NCI-H1048 (cell line): Measurements from ENCODE around the gene SLC17A1.
"Not testable (repeated sequence)": the region's sequence is repeated elsewhere in the genome, so short reads cannot be mapped to it uniquely, and the experiment has no call there.

Experiments
- DNase-seq: peaks from one replicate; lab custom pipeline; 2025; lab: John Stamatoyannopoulos, UW

SLC17A1 gene

DNA sequence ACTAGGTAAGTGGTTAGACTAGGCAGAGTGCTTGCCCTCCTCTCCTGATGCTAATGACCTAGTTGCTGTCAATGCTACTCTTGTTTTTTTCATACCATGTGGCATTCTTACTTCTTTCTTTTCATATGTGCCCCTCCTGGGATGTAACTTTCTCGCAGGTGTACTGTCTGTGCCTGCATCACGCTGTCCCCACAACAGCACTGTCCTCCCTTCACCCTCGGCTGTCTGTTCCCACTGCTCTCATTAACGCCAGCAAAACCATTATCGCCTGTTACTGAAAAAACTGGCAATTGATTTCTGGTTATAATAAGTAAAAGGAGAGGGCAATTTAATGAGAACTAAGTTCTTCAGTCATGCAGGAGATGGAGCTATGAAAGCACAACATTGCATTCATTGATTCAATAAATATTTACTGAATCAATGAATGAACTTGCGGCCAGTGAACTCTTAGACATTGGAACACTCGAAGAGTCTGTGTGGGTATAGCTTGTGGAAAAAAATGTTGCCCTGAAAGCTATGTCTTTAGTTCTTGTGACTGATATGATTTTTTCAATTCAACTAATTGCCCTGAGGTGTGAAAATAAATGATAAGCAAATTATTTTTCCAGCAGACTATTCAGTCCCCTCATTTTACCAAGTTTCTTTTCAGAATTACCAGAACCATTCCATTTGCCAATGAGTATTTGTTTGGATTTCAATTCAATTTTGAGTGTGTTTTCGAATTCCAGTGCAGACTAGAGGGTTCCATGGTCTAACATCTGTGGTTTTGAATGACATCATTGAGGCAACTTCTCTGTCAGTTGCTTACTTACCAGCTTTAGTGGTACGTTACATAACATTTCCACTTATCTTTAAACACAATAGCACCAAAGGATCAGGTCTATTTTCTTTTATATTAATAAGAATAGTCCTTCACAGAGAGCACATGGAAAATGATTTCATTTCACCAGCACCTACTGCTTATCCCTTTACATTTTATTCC, 75.2 kb downstream of the SLC17A1 start:
- DNase-seq = no peak

DNA sequence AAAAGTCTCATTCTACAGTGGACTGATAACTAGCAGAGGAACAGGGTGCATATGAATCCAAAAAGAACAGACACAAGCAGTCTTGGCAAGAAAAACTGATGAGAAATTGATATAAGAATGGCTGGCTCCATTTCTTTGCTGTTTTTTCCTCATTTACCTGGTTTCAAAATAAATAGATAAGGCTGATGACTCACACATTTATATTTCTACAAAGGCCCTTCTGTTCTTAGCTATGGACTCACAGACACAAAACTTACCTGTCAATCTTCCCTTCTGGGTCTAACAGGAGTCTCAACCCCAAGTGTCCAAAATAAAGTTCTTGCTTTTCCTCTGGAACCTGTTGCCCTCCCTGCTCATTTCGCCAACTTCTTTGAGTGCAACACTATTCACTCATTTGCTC, 76.4 kb downstream of the SLC17A1 start:
- DNase-seq = no peak

DNA sequence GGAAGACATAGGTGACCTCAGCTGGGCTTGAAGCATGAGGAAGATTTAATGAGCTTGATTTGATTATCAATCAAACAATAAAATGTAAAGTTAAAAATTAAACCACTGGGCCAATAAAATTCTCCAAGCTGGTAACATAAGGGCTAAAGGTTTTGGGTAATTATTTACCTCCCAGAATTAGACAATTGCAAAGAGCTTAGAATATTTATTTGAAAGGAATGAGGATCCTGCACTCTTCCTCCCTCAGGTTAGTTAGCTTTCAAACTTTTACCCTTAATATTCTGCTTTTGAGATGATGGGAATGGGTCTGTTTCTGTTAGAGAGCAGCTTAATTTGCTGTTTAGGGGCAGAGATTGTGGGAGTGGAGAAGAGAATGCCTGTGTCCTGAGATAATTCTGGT, 77.3 kb downstream of the SLC17A1 start, which contains the start of gene SLC17A4:
SLC17A4 (plus strand) TSS at position 208 of the 400 bp plus-strand sequence. CDS start 7,221 bp downstream, outside the sequence.
- no peak for DNase-seq

DNA sequence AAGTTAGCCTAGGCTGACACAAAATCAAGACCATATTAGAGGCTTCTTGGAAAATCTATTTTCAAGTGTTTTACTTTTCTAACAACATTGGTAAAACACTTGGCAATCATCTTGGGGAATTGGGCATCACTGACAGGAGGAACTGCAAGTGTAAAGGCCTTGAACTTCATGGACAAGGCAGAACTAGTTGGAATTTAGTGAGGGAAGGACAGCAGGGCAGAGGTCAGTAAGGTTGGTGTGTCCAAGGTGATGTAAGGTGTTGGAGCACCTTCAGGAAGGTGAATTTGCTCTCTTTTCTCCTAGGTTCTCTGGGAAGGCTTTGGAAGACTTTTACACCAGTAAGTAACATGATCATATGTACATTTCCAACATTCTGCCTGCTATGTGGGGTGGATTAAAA, 78.8 kb downstream of the SLC17A1 start:
- no peak for DNase-seq

DNA sequence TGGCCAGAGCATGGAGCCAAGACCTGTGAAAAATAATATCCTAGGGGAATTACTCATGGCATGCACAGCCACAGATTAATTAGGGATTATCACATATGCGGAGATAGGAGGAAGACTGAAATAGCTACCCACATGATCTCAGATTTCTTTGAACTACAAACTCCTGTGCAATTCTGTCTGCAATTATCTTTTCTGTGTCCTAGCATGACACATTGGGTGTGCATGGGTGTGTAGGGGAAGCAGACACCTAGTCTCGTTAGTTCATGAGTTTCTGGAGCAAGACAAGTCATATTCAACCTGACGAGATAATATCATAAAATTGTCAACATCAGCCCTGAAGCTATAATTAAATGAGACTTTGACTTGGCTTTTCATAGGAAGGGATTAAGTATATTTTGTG, 80.9 kb downstream of the SLC17A1 start:
- DNase-seq = no peak

DNA sequence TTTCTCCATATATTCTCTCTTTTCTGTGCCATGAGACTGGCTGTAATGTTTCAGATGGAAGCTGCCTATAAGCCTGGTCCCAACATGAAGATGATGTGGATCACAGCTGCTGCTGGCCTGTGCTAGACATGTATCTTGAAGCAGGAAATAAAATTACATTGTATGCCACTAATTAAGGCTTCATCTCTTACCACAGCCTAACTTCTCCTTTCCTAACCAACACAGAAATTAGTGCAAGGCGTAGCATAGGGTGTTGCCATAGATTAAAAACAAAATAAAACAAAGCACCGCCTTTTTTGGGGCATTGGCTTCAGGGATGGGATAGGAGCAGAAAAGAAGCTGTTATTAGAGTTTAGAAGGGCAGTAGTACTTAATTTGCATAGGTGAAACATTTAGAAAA, 82.0 kb downstream of the SLC17A1 start:
- DNase-seq = no peak

DNA sequence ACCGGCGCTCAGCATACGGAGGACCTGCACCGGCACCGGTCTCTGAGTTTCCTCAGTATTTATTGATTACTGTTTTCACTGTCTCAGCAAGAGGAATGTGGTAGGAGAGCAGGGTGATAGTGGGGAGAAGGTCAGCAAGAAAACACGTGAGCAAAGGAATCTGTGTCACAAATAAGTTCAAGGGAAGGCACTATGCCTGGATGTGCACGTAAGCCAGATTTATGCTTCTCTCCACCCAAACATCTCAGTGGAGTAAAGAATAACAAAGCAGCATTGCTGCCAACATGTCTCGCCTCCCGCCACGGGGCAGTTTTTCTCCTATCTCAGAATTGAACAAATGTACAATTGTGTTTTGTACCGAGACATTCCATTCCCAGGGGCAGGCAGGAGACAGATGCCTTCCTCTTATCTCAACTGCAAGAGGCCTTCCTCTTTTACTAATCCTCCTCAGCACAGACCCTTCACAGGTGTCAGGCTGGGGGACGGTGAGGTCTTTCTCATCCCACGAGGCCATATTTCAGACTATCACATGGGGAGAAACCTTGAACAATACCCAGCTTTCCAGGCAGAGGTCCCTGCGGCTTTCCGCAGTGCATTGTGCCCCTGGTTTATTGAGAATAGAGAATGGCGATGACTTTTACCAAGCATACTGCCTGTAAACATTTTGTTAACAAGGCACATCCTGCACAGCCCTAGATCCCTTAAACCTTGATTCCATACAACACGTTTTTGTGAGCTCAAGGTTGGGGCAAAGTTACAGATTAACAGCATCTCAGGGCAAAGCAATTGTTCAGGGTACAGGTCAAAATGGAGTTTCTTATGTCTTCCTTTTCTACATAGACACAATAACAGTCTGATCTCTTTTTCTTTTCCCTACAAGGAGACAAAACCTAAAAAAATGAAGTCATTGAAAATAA, 83.0 kb downstream of the SLC17A1 start:
- not testable (repeated sequence) for DNase-seq

DNA sequence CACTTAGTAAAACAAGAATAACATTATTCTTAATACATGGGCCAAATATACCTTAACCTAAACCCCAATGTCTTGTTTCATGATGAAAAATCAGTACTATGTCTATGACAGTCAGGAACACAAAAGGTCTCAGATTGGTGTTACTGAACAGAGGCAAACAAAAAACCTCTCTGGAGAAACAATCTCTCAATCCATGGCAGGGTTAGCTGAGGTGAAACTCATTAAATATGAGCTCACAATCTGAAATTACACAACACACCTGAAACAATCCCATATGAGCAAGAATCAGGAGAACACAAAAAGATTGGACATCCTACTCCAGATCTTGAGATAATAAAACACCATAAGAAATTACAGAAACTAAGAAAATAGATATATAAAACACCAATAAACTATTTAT, 83.8 kb downstream of the SLC17A1 start:
- DNase-seq = no peak

DNA sequence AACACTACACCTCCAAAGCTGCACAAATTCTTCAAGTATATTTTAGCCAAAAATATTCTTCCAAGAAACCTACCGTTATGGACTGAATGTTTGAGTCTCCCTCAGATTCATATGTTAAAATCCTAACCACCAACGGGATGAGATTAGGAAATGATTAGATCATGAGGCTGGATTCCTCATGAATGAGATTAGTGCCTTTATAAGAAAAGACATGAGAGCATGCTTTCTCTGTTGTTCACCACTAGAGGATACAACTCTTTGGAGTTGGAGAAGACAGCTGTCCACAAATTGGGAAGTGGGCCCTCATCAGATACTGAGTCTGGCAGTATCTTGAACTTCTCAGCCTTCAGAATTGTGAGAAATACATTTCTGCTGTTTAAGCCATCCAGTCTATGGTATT, 84.4 kb downstream of the SLC17A1 start:
- DNase-seq = no peak

DNA sequence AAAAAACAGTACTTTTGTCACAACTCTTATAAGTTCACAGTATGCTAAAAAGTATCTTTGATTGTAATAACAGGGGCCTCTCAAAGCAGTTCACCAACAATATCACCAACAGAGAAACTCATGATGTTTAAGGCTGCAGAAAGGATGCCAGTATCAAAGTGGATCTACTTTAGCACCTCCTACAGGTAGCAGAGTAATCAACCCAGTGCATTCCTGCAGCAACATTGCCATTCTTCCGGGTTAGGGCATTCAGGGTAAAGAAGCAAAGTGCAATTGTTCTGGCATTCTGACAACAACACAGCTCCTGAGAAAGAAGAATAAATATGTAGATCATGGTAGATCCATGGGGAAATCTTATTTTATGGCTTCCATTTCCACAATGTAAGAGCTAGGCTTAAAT, 84.9 kb downstream of the SLC17A1 start:
- DNase-seq = no peak

DNA sequence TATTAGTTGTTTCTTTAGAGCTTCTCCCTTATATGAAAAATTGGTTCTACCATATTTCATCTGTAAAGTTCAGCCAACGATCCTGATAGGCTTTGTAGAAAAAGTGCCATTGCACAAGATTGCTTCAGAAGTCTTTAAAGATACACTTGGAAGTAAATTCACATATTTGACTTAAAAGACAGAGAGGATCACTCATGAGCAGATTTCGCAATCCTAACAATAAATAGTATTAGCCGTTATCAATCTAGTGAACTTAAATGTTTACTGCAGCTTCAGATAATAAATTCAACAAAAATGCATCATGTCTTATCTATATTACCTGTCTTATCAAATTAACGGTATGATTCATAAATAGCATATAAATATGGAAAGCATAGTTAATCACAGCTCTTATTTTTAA, 86.0 kb downstream of the SLC17A1 start:
- no peak for DNase-seq

DNA sequence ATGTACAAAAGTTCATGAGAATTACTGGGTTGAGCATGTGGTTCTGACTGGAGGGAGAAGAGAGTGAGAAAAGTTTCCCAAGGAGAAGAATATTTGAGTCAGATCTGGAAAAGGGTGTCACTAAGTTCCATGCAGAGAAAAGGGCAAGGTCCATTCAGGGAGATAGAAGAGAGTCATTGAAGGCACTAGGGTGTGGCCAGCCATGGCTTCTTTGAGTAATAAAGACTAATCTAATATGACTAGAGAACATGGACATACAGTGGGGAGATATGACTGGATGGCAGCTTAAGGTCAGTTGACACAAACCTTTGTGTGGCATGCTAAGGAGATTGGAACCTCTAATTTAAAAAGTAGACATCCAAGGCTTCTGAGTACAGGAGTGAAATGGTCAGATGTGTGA, 88.0 kb downstream of the SLC17A1 start:
- no peak for DNase-seq

DNA sequence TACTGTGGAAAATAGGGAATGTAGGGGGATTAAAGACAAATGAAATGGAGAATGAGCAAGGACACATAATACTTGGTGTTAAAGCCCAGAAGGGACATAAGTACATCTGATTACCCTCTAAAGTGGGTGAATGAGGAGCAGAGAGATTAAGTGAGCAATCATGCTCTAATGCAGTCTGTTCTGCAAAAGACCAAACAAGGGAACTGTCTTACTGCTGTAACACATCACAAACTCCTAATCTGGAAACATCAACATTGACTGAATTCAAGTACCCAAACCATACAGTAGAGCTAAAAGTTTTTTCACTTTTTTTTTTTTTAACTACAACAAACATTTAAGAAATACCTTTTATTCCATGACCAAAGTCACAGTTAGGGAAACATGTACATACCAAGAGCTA, 96.6 kb downstream of the SLC17A1 start:
- no peak for DNase-seq
